ENCODE measurements around the gene FRYL.
"Not testable (repeated sequence)": the region's sequence is repeated elsewhere in the genome, so short reads cannot be mapped to it uniquely, and the experiment has no call there.

GRCh38 chr4:48716285-48716684 is 63.8 kb downstream of the FRYL start:
- not testable (repeated sequence) for TF ChIP-seq POLR2AphosphoS5 (IDR thresholded peaks at IDR 0.05; ENCODE audit: borderline replicate concordance, low read depth, low read length); EZH2 (IDR thresholded peaks at IDR 0.05); FOXP2 (optimal IDR thresholded peaks at IDR 0.05; ENCODE audit: control extremely low read depth, extremely low read length, insufficient read depth)

Measured in SK-N-MC (cell line).